HepG2 (cell line): ENCODE results near the gene TK1. TPM values are rescaled to one million over a fixed set of nuclear protein-coding genes. Genes with fewer than 3 reads are reported as not detected.

Experiments used
- HNF1A ChIP-seq, 2 experiments: sonication (generic) in 1 of 2; formaldehyde crosslinking in 1 of 2; IDR thresholded peaks; 2 replicates each; pipeline versions ENCODE4 v1.4.0 to v1.6.1; 2016 to 2020; ENCODE audit warnings: borderline replicate concordance in 1 of 2, low read depth in 1 of 2, mild to moderate bottlenecking in 1 of 2, missing genetic modification reagents in 1 of 2
- RNF2 ChIP-seq: fragments of 450-650 bp; conservative IDR thresholded peaks from 2 replicates; pipeline ENCODE4 v1.6.1; 2016; ENCODE audit warnings: low read depth
- ZNF232 ChIP-seq: sonication (generic); formaldehyde crosslinking; IDR thresholded peaks from 2 replicates; pipeline ENCODE4 v1.4.0; 2020; ENCODE audit warnings: missing genetic modification reagents, borderline replicate concordance
- ZNF264 ChIP-seq: sonication (generic); formaldehyde crosslinking; IDR thresholded peaks from 2 replicates; pipeline ENCODE4 v1.4.0; 2020; ENCODE audit warnings: missing genetic modification reagents
- ZNF678 ChIP-seq: sonication (generic); formaldehyde crosslinking; IDR thresholded peaks from 2 replicates; pipeline ENCODE4 v1.4.0; 2020; ENCODE audit warnings: mild to moderate bottlenecking, missing genetic modification reagents
- ZNF75D ChIP-seq: sonication (generic); formaldehyde crosslinking; IDR thresholded peaks from 2 replicates; pipeline ENCODE4 v1.8.1; 2023; ENCODE audit warnings: missing genetic modification reagents, mild to moderate bottlenecking, borderline replicate concordance
- polyA plus RNA-seq, 8 experiments: library from polyadenylated mRNA; depleted of rRNA in 3 of 8; stranded (reverse) in 7 of 8; unstranded in 1 of 8; fragments of >200 nt; fragmentation: Illumina TruSeq in 4 of 8; extraction: Trizol in 4 of 8; gene quantifications; 2 replicates each; pipeline versions ENCODE4 v1.2.1 to v1.2.3, GENCODE V29; 2011 to 2016; ENCODE audit warnings: low read depth in 4 of 8, missing spikeins in 1 of 8, mixed read lengths in 1 of 8; ENCODE audit not compliant: insufficient read depth in 1 of 8
- total RNA-seq, 5 experiments: library from RNA; depleted of rRNA; stranded (reverse); fragments of >200 nt; fragmentation: Illumina TruSeq; extraction: Trizol; gene quantifications; 2 replicates each; pipeline ENCODE4 v1.2.3, GENCODE V29; 2016; ENCODE audit warnings: low read depth in 1 of 5

Gene TK1
- total and polyA plus RNA-seq, 2 of the 13 experiments (the other 11 are each of a cell fraction or from before 2014, with no cell fraction given) = 45.0 to 96.0 TPM

- TF ChIP-seq HNF1A (IDR thresholded peaks at IDR 0.05; ENCODE audit: low read depth) (no peak), HNF1A (CRISPR knock-in tag; IDR thresholded peaks at IDR 0.05; ENCODE audit: borderline replicate concordance) (0 out of 2 replicates have a peak, but pooled peaks have one; percentile 16), ZNF75D (CRISPR knock-in tag) (no peak), ZNF264 (CRISPR knock-in tag) (peak; percentile 87), RNF2 (no peak; the same call in 1 of the 2 replicates), ZNF232 (CRISPR knock-in tag) (peak; percentile 95), ZNF678 (CRISPR knock-in tag) (no peak; the same call in 1 of the 2 replicates)
Observed at GRCh38 chr17:78144736-78145641, 41.9 kb downstream of the TK1 start (continued).
